Measurements from ENCODE around the gene PHAF1. TPM values are rescaled to one million over a fixed set of nuclear protein-coding genes. Genes with fewer than 3 reads are reported as not detected.
A peak's percentile ranks its signal among the peaks of the same experiment; 100 is the strongest.

Gene PHAF1
- total and polyA plus RNA-seq, 2 of the 13 experiments (the other 11 are each of a cell fraction or from before 2014, with no cell fraction given): 48.3 to 174 TPM

GRCh38 chr16:67148656-67149275, 39.0 kb downstream of the PHAF1 start:
- Histone ChIP-seq H3K36me3 (replicated peaks in 1 of 2; ENCODE audit: control insufficient read depth in 1 of 2, insufficient read depth in 2 of 2, low read length in 2 of 2) (peaks cover 36 to 54% of the 10 kb centered on the region in 2 experiments), H3K4me3 (replicated peaks in 1 of 3; ENCODE audit: insufficient read depth in 1 of 3, low read depth in 2 of 3, low read length in 3 of 3) (no peak overlapping the region), H3K79me2 (ENCODE audit: insufficient read depth, low read length) (no peaks in the 10 kb centered on the region), H3K27ac (ENCODE audit: extremely low read length, insufficient read depth, low read length) (no peak overlapping the region), H3K9me3 (ENCODE audit: low read length) (no peaks in the 10 kb centered on the region), H3K27me3 (ENCODE audit: control insufficient read depth in 1 of 2, insufficient read depth in 2 of 2, low read length in 2 of 2) (no peaks in the 10 kb centered on the region; a peak in 1 of 5 replicates), H3K4me1 (ENCODE audit: insufficient read depth, low read length) (peaks cover 18% of the 10 kb centered on the region), H2AFZ (ENCODE audit: low read length) (no peak overlapping the region), H3K9ac (ENCODE audit: insufficient read depth, low read depth, low read length) (no peak overlapping the region), H4K20me1 (ENCODE audit: insufficient read depth, low read length) (peaks cover 9% of the 10 kb centered on the region; the same call in 1 of the 2 replicates), H3K4me2 (ENCODE audit: low read depth, low read length) (no peak overlapping the region)
- intact Hi-C loops (cut with micrococcal nuclease; ENCODE audit: unreplicated experiment) (no loop called here), in situ Hi-C loops (cut with HindIII; ENCODE audit: extremely low pct_ligation_motif_present, low pct_unique_long_range_greater_than_20kb) (no loop called here)
- ChIA-PET POLR2A (interaction anchor here (1.7 to 4.1 kb wide), 3 partner anchors 7 to 37 kb away, joined by 13 to 19 read pairs (median 16); partner anchors contain the start of genes FBXL8 and TRADD), CTCF (ENCODE audit: low intra/inter-chr PET ratio, low total read pairs) (no interaction called here)
- ATAC-seq: peak; percentile 4
- DNase-seq (ENCODE audit: low spot score): no peak
- 90% methylated on average over 10 of the region's 11 CpGs for WGBS (ENCODE audit: low lambda C conversion rate)
- no peak for FAIRE-seq
- no TSS peak for BruUV-seq (replicated peaks)
- TF ChIP-seq, protein P1, sequence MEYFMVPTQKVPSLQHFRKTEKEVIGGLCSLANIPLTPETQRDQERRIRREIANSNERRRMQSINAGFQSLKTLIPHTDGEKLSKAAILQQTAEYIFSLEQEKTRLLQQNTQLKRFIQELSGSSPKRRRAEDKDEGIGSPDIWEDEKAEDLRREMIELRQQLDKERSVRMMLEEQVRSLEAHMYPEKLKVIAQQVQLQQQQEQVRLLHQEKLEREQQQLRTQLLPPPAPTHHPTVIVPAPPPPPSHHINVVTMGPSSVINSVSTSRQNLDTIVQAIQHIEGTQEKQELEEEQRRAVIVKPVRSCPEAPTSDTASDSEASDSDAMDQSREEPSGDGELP (IDR thresholded peaks at IDR 0.05; ENCODE audit: borderline replicate concordance, low read depth): no peak
- TF ChIP-seq TEF (CRISPR knock-in tag; IDR thresholded peaks at IDR 0.05) (no peak), ZNF780A (CRISPR knock-in tag; IDR thresholded peaks at IDR 0.05) (no peak), ZNF547 (CRISPR knock-in tag; IDR thresholded peaks at IDR 0.05) (no peak), UBTF (CRISPR knock-in tag; IDR thresholded peaks at IDR 0.05) (no peak), TFE3 (CRISPR knock-in tag; IDR thresholded peaks at IDR 0.05) (no peak), ZNF841 (CRISPR knock-in tag; IDR thresholded peaks at IDR 0.05; ENCODE audit: borderline replicate concordance) (peak; percentile 21; the same call in 1 of the 2 replicates), FOSL2 (CRISPR knock-in tag; IDR thresholded peaks at IDR 0.05) (no peak)
- TF ChIP-seq, protein P2, sequence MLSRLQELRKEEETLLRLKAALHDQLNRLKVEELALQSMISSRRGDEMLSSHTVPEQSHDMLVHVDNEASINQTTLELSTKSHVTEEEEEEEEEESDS (CRISPR knock-in tag; IDR thresholded peaks at IDR 0.05; ENCODE audit: borderline replicate concordance): no peak
- TF ChIP-seq, protein P3, sequence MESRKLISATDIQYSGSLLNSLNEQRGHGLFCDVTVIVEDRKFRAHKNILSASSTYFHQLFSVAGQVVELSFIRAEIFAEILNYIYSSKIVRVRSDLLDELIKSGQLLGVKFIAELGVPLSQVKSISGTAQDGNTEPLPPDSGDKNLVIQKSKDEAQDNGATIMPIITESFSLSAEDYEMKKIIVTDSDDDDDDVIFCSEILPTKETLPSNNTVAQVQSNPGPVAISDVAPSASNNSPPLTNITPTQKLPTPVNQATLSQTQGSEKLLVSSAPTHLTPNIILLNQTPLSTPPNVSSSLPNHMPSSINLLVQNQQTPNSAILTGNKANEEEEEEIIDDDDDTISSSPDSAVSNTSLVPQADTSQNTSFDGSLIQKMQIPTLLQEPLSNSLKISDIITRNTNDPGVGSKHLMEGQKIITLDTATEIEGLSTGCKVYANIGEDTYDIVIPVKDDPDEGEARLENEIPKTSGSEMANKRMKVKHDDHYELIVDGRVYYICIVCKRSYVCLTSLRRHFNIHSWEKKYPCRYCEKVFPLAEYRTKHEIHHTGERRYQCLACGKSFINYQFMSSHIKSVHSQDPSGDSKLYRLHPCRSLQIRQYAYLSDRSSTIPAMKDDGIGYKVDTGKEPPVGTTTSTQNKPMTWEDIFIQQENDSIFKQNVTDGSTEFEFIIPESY (CRISPR knock-in tag; IDR thresholded peaks at IDR 0.05): peak; percentile 90
- TF ChIP-seq, protein P4, sequence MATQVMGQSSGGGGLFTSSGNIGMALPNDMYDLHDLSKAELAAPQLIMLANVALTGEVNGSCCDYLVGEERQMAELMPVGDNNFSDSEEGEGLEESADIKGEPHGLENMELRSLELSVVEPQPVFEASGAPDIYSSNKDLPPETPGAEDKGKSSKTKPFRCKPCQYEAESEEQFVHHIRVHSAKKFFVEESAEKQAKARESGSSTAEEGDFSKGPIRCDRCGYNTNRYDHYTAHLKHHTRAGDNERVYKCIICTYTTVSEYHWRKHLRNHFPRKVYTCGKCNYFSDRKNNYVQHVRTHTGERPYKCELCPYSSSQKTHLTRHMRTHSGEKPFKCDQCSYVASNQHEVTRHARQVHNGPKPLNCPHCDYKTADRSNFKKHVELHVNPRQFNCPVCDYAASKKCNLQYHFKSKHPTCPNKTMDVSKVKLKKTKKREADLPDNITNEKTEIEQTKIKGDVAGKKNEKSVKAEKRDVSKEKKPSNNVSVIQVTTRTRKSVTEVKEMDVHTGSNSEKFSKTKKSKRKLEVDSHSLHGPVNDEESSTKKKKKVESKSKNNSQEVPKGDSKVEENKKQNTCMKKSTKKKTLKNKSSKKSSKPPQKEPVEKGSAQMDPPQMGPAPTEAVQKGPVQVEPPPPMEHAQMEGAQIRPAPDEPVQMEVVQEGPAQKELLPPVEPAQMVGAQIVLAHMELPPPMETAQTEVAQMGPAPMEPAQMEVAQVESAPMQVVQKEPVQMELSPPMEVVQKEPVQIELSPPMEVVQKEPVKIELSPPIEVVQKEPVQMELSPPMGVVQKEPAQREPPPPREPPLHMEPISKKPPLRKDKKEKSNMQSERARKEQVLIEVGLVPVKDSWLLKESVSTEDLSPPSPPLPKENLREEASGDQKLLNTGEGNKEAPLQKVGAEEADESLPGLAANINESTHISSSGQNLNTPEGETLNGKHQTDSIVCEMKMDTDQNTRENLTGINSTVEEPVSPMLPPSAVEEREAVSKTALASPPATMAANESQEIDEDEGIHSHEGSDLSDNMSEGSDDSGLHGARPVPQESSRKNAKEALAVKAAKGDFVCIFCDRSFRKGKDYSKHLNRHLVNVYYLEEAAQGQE (IDR thresholded peaks at IDR 0.05; ENCODE audit: borderline replicate concordance in 1 of 2, low read depth in 1 of 2, low read length in 2 of 2): no peak

Data from HepG2 (cell line).